ENCODE measurements around the gene DCTN4. TPM values are rescaled to one million over a fixed set of nuclear protein-coding genes. Genes with fewer than 3 reads are reported as not detected.

The DCTN4 gene
- total and polyA plus RNA-seq, 9 of the 15 experiments (the other 6 are each of a cell fraction or from before 2014, with no cell fraction given), result 20.4 to 64.9 (median 49.9) TPM

GRCh38 chr5:150801117-150801927 lies 42.5 kb upstream of the DCTN4 start (continued):
- TF ChIP-seq HOXB6 (CRISPR knock-in tag; IDR thresholded peaks at IDR 0.05; ENCODE audit: borderline replicate concordance) (no peak), ZNF778 (CRISPR knock-in tag; IDR thresholded peaks at IDR 0.05) (no peak), ZBTB49 (CRISPR knock-in tag; IDR thresholded peaks at IDR 0.05; ENCODE audit: borderline replicate concordance) (no peak), KDM4B (IDR thresholded peaks at IDR 0.05; ENCODE audit: borderline replicate concordance in 2 of 2, low read depth in 1 of 2) (no peak)
- TF ChIP-seq, protein P1, sequence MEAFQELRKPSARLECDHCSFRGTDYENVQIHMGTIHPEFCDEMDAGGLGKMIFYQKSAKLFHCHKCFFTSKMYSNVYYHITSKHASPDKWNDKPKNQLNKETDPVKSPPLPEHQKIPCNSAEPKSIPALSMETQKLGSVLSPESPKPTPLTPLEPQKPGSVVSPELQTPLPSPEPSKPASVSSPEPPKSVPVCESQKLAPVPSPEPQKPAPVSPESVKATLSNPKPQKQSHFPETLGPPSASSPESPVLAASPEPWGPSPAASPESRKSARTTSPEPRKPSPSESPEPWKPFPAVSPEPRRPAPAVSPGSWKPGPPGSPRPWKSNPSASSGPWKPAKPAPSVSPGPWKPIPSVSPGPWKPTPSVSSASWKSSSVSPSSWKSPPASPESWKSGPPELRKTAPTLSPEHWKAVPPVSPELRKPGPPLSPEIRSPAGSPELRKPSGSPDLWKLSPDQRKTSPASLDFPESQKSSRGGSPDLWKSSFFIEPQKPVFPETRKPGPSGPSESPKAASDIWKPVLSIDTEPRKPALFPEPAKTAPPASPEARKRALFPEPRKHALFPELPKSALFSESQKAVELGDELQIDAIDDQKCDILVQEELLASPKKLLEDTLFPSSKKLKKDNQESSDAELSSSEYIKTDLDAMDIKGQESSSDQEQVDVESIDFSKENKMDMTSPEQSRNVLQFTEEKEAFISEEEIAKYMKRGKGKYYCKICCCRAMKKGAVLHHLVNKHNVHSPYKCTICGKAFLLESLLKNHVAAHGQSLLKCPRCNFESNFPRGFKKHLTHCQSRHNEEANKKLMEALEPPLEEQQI (IDR thresholded peaks at IDR 0.05), result no peak
- TF ChIP-seq, protein P2, sequence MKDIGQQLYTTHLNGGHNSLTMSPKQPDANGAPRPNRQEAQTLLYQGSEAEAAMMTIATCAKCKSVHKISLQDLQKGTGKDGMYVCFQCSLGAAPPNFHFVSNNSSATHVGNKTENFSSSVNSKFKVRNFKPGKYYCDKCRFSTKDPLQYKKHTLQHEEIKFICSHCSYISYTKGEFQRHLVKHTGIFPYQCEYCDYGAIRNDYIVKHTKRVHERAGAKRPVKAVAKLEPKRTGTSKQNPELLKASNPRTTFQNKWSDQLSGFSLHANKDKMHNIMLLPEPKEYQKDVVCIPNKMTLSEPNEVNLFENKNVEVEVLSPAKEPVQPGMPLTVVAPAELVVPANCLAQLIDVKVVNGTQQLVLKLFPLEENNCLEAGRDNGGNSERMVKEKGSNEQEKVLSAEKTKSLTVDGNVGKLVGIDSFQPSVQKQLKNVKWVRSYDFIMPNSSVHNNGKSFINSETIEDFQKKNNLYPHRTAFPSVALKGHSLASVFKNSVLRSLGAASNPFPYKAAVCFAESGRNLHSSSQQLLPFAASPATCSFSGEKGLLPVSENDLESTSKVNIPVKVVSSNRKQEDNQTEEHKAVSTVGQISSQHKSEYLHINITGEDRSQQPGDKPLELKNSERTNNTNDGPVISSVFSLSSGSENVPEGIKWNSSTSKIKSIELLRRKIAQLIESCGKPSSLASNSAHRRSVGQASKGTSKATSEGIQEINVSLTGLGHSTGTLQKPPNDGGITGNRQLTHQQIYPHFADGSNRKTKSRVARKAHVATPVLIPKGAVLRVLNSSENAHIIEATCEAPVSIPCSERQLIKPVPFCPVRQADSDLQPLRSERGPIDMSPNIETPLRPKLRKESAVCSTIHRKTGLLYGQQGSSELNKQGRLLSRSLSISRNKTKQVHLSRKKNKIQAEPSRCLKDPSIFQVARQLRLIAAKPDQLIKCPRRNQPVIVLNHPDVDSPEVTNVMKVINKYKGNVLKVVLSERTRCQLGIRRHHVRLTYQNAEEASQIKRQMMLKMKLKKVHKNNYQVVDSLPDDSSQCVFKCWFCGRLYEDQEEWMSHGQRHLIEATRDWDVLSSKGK (CRISPR knock-in tag; IDR thresholded peaks at IDR 0.05), result no peak
- TF ChIP-seq, protein P3, sequence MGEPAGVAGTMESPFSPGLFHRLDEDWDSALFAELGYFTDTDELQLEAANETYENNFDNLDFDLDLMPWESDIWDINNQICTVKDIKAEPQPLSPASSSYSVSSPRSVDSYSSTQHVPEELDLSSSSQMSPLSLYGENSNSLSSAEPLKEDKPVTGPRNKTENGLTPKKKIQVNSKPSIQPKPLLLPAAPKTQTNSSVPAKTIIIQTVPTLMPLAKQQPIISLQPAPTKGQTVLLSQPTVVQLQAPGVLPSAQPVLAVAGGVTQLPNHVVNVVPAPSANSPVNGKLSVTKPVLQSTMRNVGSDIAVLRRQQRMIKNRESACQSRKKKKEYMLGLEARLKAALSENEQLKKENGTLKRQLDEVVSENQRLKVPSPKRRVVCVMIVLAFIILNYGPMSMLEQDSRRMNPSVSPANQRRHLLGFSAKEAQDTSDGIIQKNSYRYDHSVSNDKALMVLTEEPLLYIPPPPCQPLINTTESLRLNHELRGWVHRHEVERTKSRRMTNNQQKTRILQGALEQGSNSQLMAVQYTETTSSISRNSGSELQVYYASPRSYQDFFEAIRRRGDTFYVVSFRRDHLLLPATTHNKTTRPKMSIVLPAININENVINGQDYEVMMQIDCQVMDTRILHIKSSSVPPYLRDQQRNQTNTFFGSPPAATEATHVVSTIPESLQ (CRISPR knock-in tag; IDR thresholded peaks at IDR 0.05), result no peak
- TF ChIP-seq, protein P4, sequence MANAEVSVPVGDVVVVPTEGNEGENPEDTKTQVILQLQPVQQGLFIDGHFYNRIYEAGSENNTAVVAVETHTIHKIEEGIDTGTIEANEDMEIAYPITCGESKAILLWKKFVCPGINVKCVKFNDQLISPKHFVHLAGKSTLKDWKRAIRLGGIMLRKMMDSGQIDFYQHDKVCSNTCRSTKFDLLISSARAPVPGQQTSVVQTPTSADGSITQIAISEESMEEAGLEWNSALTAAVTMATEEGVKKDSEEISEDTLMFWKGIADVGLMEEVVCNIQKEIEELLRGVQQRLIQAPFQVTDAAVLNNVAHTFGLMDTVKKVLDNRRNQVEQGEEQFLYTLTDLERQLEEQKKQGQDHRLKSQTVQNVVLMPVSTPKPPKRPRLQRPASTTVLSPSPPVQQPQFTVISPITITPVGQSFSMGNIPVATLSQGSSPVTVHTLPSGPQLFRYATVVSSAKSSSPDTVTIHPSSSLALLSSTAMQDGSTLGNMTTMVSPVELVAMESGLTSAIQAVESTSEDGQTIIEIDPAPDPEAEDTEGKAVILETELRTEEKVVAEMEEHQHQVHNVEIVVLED (CRISPR knock-in tag; IDR thresholded peaks at IDR 0.05), result no peak
- TF ChIP-seq, protein P5, sequence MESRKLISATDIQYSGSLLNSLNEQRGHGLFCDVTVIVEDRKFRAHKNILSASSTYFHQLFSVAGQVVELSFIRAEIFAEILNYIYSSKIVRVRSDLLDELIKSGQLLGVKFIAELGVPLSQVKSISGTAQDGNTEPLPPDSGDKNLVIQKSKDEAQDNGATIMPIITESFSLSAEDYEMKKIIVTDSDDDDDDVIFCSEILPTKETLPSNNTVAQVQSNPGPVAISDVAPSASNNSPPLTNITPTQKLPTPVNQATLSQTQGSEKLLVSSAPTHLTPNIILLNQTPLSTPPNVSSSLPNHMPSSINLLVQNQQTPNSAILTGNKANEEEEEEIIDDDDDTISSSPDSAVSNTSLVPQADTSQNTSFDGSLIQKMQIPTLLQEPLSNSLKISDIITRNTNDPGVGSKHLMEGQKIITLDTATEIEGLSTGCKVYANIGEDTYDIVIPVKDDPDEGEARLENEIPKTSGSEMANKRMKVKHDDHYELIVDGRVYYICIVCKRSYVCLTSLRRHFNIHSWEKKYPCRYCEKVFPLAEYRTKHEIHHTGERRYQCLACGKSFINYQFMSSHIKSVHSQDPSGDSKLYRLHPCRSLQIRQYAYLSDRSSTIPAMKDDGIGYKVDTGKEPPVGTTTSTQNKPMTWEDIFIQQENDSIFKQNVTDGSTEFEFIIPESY (CRISPR knock-in tag; IDR thresholded peaks at IDR 0.05), result no peak
